Naive B cell (primary cell): ENCODE measurements around the gene DUSP16. TPM values are rescaled to one million over a fixed set of nuclear protein-coding genes. Genes with fewer than 3 reads are reported as not detected.

ENCODE experiments used
- ATAC-seq, 2 donors: fragments of 150-1000 bp; cut with Tn5 transposase; 2 replicates each; pipeline ENCODE4 v1.10.0; 2021; ENCODE audit warnings: low read depth in 2 of 2, mild to moderate bottlenecking in 2 of 2, moderate library complexity in 2 of 2
- DNase-seq: peaks from one replicate; pipeline ENCODE4 v3.0.0; 2022
- H3K27ac Mint-ChIP-seq, 6 donors: one replicate each; pipeline ENCODE4 v1.8.0; 2020 to 2022; ENCODE audit warnings: mild to moderate bottlenecking in 6 of 6, mixed read lengths in 6 of 6, moderate library complexity in 5 of 6, inconsistent platforms in 2 of 6
- H3K27me3 Mint-ChIP-seq, 3 donors: one replicate each; pipeline ENCODE4 v1.8.0; 2021 to 2022; ENCODE audit warnings: mixed read lengths in 3 of 3, mild to moderate bottlenecking in 1 of 3
- H3K36me3 Mint-ChIP-seq, 2 donors: one replicate each; pipeline ENCODE4 v1.8.0; 2020 to 2022; ENCODE audit warnings: mixed read lengths in 2 of 2, inconsistent platforms in 1 of 2, mild to moderate bottlenecking in 1 of 2
- H3K4me1 Mint-ChIP-seq, 3 donors: one replicate each; pipeline ENCODE4 v1.8.0; 2020 to 2022; ENCODE audit warnings: mixed read lengths in 3 of 3, inconsistent platforms in 1 of 3, mild to moderate bottlenecking in 1 of 3, moderate library complexity in 1 of 3
- H3K4me3 Mint-ChIP-seq, 8 donors: one replicate each; pipeline ENCODE4 v1.8.0; 2020 to 2022; ENCODE audit warnings: mild to moderate bottlenecking in 8 of 8, mixed read lengths in 8 of 8, moderate library complexity in 8 of 8, inconsistent platforms in 2 of 8
- H3K9me3 Mint-ChIP-seq, 7 donors: one replicate each; pipeline ENCODE4 v1.8.0; 2020 to 2022; ENCODE audit warnings: mixed read lengths in 7 of 7, mild to moderate bottlenecking in 5 of 7, inconsistent platforms in 2 of 7, moderate library complexity in 1 of 7
- polyA plus RNA-seq, 6 donors: library from polyadenylated mRNA; unstranded; fragments of 300-500 nt; fragmentation: Illumina TruSeq; gene quantifications; one replicate each; pipeline ENCODE4 v1.2.3, GENCODE V29; 2021; ENCODE audit warnings: low read depth in 6 of 6

Gene DUSP16
- polyA plus RNA-seq, 6 donors from 2014 or later, result 0.26 to 0.90 (median 0.36) TPM; not detected in 2

GRCh38 chr12:12550277-12550676 is 12.4 kb downstream of the DUSP16 start:
- ATAC-seq, result no peak
- no peak for DNase-seq
- no peak overlapping the region for H3K4me3 Mint-ChIP-seq
- H3K9me3 Mint-ChIP-seq, result no peaks in the 10 kb centered on the region
- H3K27me3 Mint-ChIP-seq, result peaks cover 0 to 6% (median 0%) of the 10 kb centered on the region in 3 donors
- no peaks in the 10 kb centered on the region for H3K36me3 Mint-ChIP-seq
- H3K27ac Mint-ChIP-seq, result peak overlapping the region in 1 of 6 donors; percentile 71
- no peaks in the 10 kb centered on the region for H3K4me1 Mint-ChIP-seq

GRCh38 chr12:12549426-12549825 is 13.2 kb downstream of the DUSP16 start:
- ATAC-seq, result no peak
- H3K27ac Mint-ChIP-seq, result no peak overlapping the region
- no peak overlapping the region for H3K4me3 Mint-ChIP-seq
- H3K36me3 Mint-ChIP-seq, result no peaks in the 10 kb centered on the region
- H3K4me1 Mint-ChIP-seq, result no peaks in the 10 kb centered on the region
- no peaks in the 10 kb centered on the region for H3K27me3 Mint-ChIP-seq
- no peak for DNase-seq
- H3K9me3 Mint-ChIP-seq, result no peaks in the 10 kb centered on the region

GRCh38 chr12:12548713-12549112 is 13.9 kb downstream of the DUSP16 start:
- H3K27ac Mint-ChIP-seq, result peak overlapping the region in 1 of 6 donors; percentile 37
- peak; percentile 68 to 71 for ATAC-seq
- no peak overlapping the region for H3K4me3 Mint-ChIP-seq
- no peaks in the 10 kb centered on the region for H3K4me1 Mint-ChIP-seq
- no peaks in the 10 kb centered on the region for H3K9me3 Mint-ChIP-seq
- H3K27me3 Mint-ChIP-seq, result no peaks in the 10 kb centered on the region
- DNase-seq, result no peak
- H3K36me3 Mint-ChIP-seq, result no peaks in the 10 kb centered on the region

- no peaks in the 10 kb centered on the region for H3K4me1 Mint-ChIP-seq
- DNase-seq (no peak), ATAC-seq (no peak)
- H3K9me3 Mint-ChIP-seq, result no peaks in the 10 kb centered on the region
- H3K27ac Mint-ChIP-seq, result no peak overlapping the region
- H3K36me3 Mint-ChIP-seq, result no peaks in the 10 kb centered on the region
- no peaks in the 10 kb centered on the region for H3K27me3 Mint-ChIP-seq
- no peak overlapping the region for H3K4me3 Mint-ChIP-seq
These were observed 16.3 kb downstream of the DUSP16 start for GRCh38 chr12:12546314-12546772.

GRCh38 chr12:12543959-12544358 is 18.7 kb downstream of the DUSP16 start:
- Mint-ChIP-seq H3K4me3 (no peak overlapping the region), H3K36me3 (no peaks in the 10 kb centered on the region), H3K27ac (no peak overlapping the region), H3K27me3 (no peaks in the 10 kb centered on the region), H3K9me3 (peaks cover 0 to 5% (median 3%) of the 10 kb centered on the region in 7 donors), H3K4me1 (peaks cover 5 to 9% (median 5%) of the 10 kb centered on the region in 3 donors)
- ATAC-seq (no peak), DNase-seq (no peak)

GRCh38 chr12:12542964-12543363 is 19.7 kb downstream of the DUSP16 start:
- DNase-seq (no peak), ATAC-seq (no peak)
- Mint-ChIP-seq H3K27me3 (no peaks in the 10 kb centered on the region), H3K9me3 (peaks cover 0 to 5% (median 3%) of the 10 kb centered on the region in 7 donors), H3K36me3 (no peaks in the 10 kb centered on the region), H3K4me1 (peaks cover 5 to 9% (median 5%) of the 10 kb centered on the region in 3 donors), H3K4me3 (no peak overlapping the region), H3K27ac (no peak overlapping the region)

GRCh38 chr12:12542286-12542685 is 20.4 kb downstream of the DUSP16 start:
- ATAC-seq (no peak), DNase-seq (no peak)
- H3K9me3 Mint-ChIP-seq, result peaks cover 0 to 5% (median 3%) of the 10 kb centered on the region in 7 donors
- H3K4me1 Mint-ChIP-seq, result peaks cover 5 to 9% (median 5%) of the 10 kb centered on the region in 3 donors
- no peaks in the 10 kb centered on the region for H3K27me3 Mint-ChIP-seq
- H3K4me3 Mint-ChIP-seq, result no peak overlapping the region
- no peaks in the 10 kb centered on the region for H3K36me3 Mint-ChIP-seq
- H3K27ac Mint-ChIP-seq, result no peak overlapping the region

- Mint-ChIP-seq H3K9me3 (peaks cover 0 to 5% (median 3%) of the 10 kb centered on the region in 7 donors), H3K27me3 (no peaks in the 10 kb centered on the region), H3K4me3 (no peak overlapping the region), H3K27ac (no peak overlapping the region), H3K36me3 (no peaks in the 10 kb centered on the region), H3K4me1 (peaks cover 5 to 9% (median 5%) of the 10 kb centered on the region in 3 donors)
- no peak for DNase-seq
- ATAC-seq, result no peak
These were observed 20.9 kb downstream of the DUSP16 start for GRCh38 chr12:12541782-12542181.

- Mint-ChIP-seq H3K27ac (peak overlapping the region in 1 of 6 donors; percentile 92), H3K36me3 (no peaks in the 10 kb centered on the region), H3K4me3 (no peak overlapping the region), H3K9me3 (peaks cover 0 to 5% (median 3%) of the 10 kb centered on the region in 7 donors), H3K4me1 (peaks cover 5 to 9% (median 5%) of the 10 kb centered on the region in 3 donors), H3K27me3 (no peaks in the 10 kb centered on the region)
- ATAC-seq (no peak), DNase-seq (no peak)
These were observed 22.2 kb downstream of the DUSP16 start for GRCh38 chr12:12540261-12541013.

GRCh38 chr12:12539028-12539810 is 23.4 kb downstream of the DUSP16 start:
- DNase-seq (no peak), ATAC-seq (no peak)
- no peak overlapping the region for H3K27ac Mint-ChIP-seq
- H3K4me1 Mint-ChIP-seq, result peaks cover 5 to 9% (median 5%) of the 10 kb centered on the region in 3 donors
- no peaks in the 10 kb centered on the region for H3K36me3 Mint-ChIP-seq
- peaks cover 0 to 5% (median 3%) of the 10 kb centered on the region in 7 donors for H3K9me3 Mint-ChIP-seq
- no peak overlapping the region for H3K4me3 Mint-ChIP-seq
- H3K27me3 Mint-ChIP-seq, result no peaks in the 10 kb centered on the region

GRCh38 chr12:12538535-12538934 is 24.1 kb downstream of the DUSP16 start:
- no peak for ATAC-seq

GRCh38 chr12:12537421-12537820 is 25.2 kb downstream of the DUSP16 start:
- H3K36me3 Mint-ChIP-seq, result no peaks in the 10 kb centered on the region
- no peaks in the 10 kb centered on the region for H3K27me3 Mint-ChIP-seq
- no peak overlapping the region for H3K27ac Mint-ChIP-seq
- peaks cover 0 to 5% (median 3%) of the 10 kb centered on the region in 7 donors for H3K9me3 Mint-ChIP-seq
- no peak for DNase-seq
- H3K4me3 Mint-ChIP-seq, result no peak overlapping the region
- ATAC-seq, result no peak
- H3K4me1 Mint-ChIP-seq, result peaks cover 5 to 9% (median 5%) of the 10 kb centered on the region in 3 donors

More at GRCh38 chr12:12538535-12538934, 24.1 kb downstream of the DUSP16 start:
- Mint-ChIP-seq H3K27me3 (no peaks in the 10 kb centered on the region), H3K9me3 (peaks cover 0 to 5% (median 3%) of the 10 kb centered on the region in 7 donors), H3K36me3 (no peaks in the 10 kb centered on the region), H3K4me1 (peaks cover 5 to 9% (median 5%) of the 10 kb centered on the region in 3 donors), H3K4me3 (no peak overlapping the region), H3K27ac (no peak overlapping the region)
- no peak for DNase-seq

GRCh38 chr12:12534975-12535374 is 27.7 kb downstream of the DUSP16 start:
- no peaks in the 10 kb centered on the region for H3K9me3 Mint-ChIP-seq
- no peak overlapping the region for H3K4me3 Mint-ChIP-seq
- no peaks in the 10 kb centered on the region for H3K27me3 Mint-ChIP-seq

More at GRCh38 chr12:12534975-12535374, 27.7 kb downstream of the DUSP16 start:
- Mint-ChIP-seq H3K4me1 (no peaks in the 10 kb centered on the region), H3K36me3 (no peaks in the 10 kb centered on the region), H3K27ac (no peak overlapping the region)
- ATAC-seq (no peak), DNase-seq (no peak)
